D721Med (cell line): Measurements from ENCODE around the gene PPARGC1A.

ENCODE experiments used
- DNase-seq: peaks from one replicate; pipeline ENCODE4 v3.0.0; 2011; ENCODE audit warnings: low spot score; ENCODE audit not compliant: insufficient read length
- FAIRE-seq: peaks from 2 replicates; lab custom pipeline; 2011; peaks lifted over from hg19 to GRCh38; lab: Jason Lieb, UNC
- CTCF ChIP-seq: IDR thresholded peaks from 2 replicates; pipeline ENCODE4 v1.5.1; 2012; ENCODE audit warnings: mild to moderate bottlenecking, control low read depth; ENCODE audit not compliant: insufficient read depth; ENCODE audit errors: missing control alignments

Gene PPARGC1A

GRCh38 chr4:23789762-23790161 lies 100.1 kb downstream of the PPARGC1A start:
- TF ChIP-seq CTCF = no peak
- FAIRE-seq = no peak
- no peak for DNase-seq

GRCh38 chr4:23788460-23788859 lies 101.4 kb downstream of the PPARGC1A start:
- FAIRE-seq = no peak
- TF ChIP-seq CTCF = no peak
- no peak for DNase-seq

GRCh38 chr4:23788027-23788426 lies 101.8 kb downstream of the PPARGC1A start:
- TF ChIP-seq CTCF = no peak
- FAIRE-seq = no peak
- DNase-seq = no peak

GRCh38 chr4:23782778-23783437 lies 106.9 kb downstream of the PPARGC1A start:
- TF ChIP-seq CTCF = no peak
- no peak for DNase-seq
- no peak for FAIRE-seq

GRCh38 chr4:23779839-23780238 lies 110.0 kb downstream of the PPARGC1A start:
- TF ChIP-seq CTCF = no peak
- no peak for DNase-seq
- FAIRE-seq = no peak

- FAIRE-seq = no peak
- no peak for DNase-seq
- TF ChIP-seq CTCF = no peak
These were observed 110.4 kb downstream of the PPARGC1A start for GRCh38 chr4:23779422-23779821.

- no peak for TF ChIP-seq CTCF
- DNase-seq (no peak), FAIRE-seq (no peak)
These were observed 114.2 kb downstream of the PPARGC1A start for GRCh38 chr4:23775694-23776093.
